Keratinocyte (primary cell): ENCODE results near the gene BFSP2.

ENCODE experiments used
- EZH2 ChIP-seq: IDR thresholded peaks from one replicate; pipeline ENCODE4 v1.6.1; 2012; ENCODE audit warnings: inconsistent platforms, mild to moderate bottlenecking, low read length, moderate library complexity
- TF ChIP-seq, protein P1 (sequence below), 3 experiments: IDR thresholded peaks in 1 of 3; conservative IDR thresholded peaks in 1 of 3; optimal IDR thresholded peaks in 1 of 3; 2 replicates in 2 of 3; 3 replicates in 1 of 3; pipeline versions ENCODE3 to v1.5.1; 2011; ENCODE audit warnings: low read length in 3 of 3, mild to moderate bottlenecking in 3 of 3, moderate library complexity in 2 of 3, control low read depth in 1 of 3, inconsistent platforms in 1 of 3; ENCODE audit not compliant: insufficient read depth in 2 of 3; ENCODE audit errors: extremely low read depth in 1 of 3

DNA sequence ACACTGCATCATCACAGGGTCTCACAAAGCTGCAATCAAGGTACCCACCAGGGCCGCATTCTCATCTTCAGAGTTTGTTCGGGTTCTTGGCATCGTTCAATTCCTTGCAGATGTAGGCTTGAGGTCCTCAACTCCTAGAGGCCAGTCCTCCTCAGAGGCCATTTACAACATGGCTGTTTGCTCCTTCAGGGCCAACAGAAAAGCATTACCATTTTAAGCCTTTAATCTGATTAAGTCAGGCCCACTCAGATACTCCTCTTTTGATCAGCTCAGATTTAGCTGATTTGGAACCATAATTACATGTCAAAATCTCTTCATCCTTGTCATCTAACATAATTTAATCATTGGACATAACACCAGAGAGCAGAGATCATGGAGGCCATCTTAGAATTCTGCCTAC, 55.4 kb downstream of the BFSP2 start:
- TF ChIP-seq, protein P1, sequence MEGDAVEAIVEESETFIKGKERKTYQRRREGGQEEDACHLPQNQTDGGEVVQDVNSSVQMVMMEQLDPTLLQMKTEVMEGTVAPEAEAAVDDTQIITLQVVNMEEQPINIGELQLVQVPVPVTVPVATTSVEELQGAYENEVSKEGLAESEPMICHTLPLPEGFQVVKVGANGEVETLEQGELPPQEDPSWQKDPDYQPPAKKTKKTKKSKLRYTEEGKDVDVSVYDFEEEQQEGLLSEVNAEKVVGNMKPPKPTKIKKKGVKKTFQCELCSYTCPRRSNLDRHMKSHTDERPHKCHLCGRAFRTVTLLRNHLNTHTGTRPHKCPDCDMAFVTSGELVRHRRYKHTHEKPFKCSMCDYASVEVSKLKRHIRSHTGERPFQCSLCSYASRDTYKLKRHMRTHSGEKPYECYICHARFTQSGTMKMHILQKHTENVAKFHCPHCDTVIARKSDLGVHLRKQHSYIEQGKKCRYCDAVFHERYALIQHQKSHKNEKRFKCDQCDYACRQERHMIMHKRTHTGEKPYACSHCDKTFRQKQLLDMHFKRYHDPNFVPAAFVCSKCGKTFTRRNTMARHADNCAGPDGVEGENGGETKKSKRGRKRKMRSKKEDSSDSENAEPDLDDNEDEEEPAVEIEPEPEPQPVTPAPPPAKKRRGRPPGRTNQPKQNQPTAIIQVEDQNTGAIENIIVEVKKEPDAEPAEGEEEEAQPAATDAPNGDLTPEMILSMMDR (optimal IDR thresholded peaks at IDR 0.05 in 1 of 3, IDR thresholded peaks at IDR 0.05 in 1 of 3, conservative IDR thresholded peaks at IDR 0.05 in 1 of 3; ENCODE audit: extremely low read depth in 1 of 3, insufficient read depth in 2 of 3, low read length in 3 of 3), result no peak
- TF ChIP-seq EZH2, result no peak
